Neutrophil (primary cell): ENCODE measurements around the gene PTPN21.

Source experiments
- H3K27ac ChIP-seq: fragments of 200-600 bp; sonication (generic); 2 replicates; pipeline ENCODE4 v1.5.1; 2016; ENCODE audit warnings: mild to moderate bottlenecking, moderate library complexity
- H3K27me3 ChIP-seq: fragments of 200-600 bp; sonication (generic); 2 replicates; pipeline ENCODE4 v1.6.0; 2016; ENCODE audit warnings: mild to moderate bottlenecking
- H3K36me3 ChIP-seq: fragments of 200-600 bp; sonication (generic); 2 replicates; pipeline ENCODE4 v1.5.1; 2017
- H3K4me1 ChIP-seq, 2 experiments: fragments of 200-600 bp in 1 of 2; sonication (generic) in 1 of 2; 1 replicate in 1 of 2; 2 replicates in 1 of 2; pipeline versions ENCODE4 v1.5.1 to v1.6.1; 2013 to 2016; ENCODE audit warnings: low read depth in 1 of 2, low read length in 1 of 2, mild to moderate bottlenecking in 1 of 2, moderate library complexity in 1 of 2; ENCODE audit not compliant: control insufficient read depth in 1 of 2, insufficient read depth in 1 of 2
- H3K4me3 ChIP-seq, 2 experiments: fragments of 200-600 bp in 1 of 2; sonication (generic) in 1 of 2; 1 replicate in 1 of 2; 2 replicates in 1 of 2; pipeline ENCODE4 v1.5.1; 2013 to 2016; ENCODE audit warnings: low read depth in 1 of 2, low read length in 1 of 2, mild to moderate bottlenecking in 1 of 2, moderate library complexity in 1 of 2
- H3K9me3 ChIP-seq: fragments of 200-600 bp; sonication (generic); 2 replicates; pipeline ENCODE4 v1.5.1; 2016
- CTCF ChIP-seq: fragments of 200-600 bp; sonication (generic); IDR thresholded peaks from 2 replicates; pipeline ENCODE4 v1.5.1; 2016; ENCODE audit warnings: antibody characterized with exemption

PTPN21 gene

GRCh38 chr14:88421286-88421685 lies 133.5 kb downstream of the PTPN21 start:
- Histone ChIP-seq H3K27ac (no peak overlapping the region), H3K4me1 (no peaks in the 10 kb centered on the region), H3K9me3 (no peaks in the 10 kb centered on the region), H3K27me3 (no peaks in the 10 kb centered on the region), H3K4me3 (no peak overlapping the region), H3K36me3 (no peaks in the 10 kb centered on the region)
- no peak for TF ChIP-seq CTCF

- H3K4me3 ChIP-seq, result no peak overlapping the region
- no peaks in the 10 kb centered on the region for H3K36me3 ChIP-seq
- no peaks in the 10 kb centered on the region for H3K9me3 ChIP-seq
- H3K27me3 ChIP-seq, result no peaks in the 10 kb centered on the region
- no peak for TF ChIP-seq CTCF
- H3K4me1 ChIP-seq, result no peaks in the 10 kb centered on the region
- no peak overlapping the region for H3K27ac ChIP-seq
These were observed 134.6 kb downstream of the PTPN21 start for GRCh38 chr14:88420187-88420586.

- H3K36me3 ChIP-seq, result no peaks in the 10 kb centered on the region
- no peaks in the 10 kb centered on the region for H3K9me3 ChIP-seq
- H3K27ac ChIP-seq, result no peak overlapping the region
- H3K27me3 ChIP-seq, result no peaks in the 10 kb centered on the region
- H3K4me1 ChIP-seq, result no peaks in the 10 kb centered on the region
- no peak overlapping the region for H3K4me3 ChIP-seq
- TF ChIP-seq CTCF, result no peak
These were observed 137.2 kb downstream of the PTPN21 start for GRCh38 chr14:88417594-88417993.
